Right atrium auricular region (tissue), 2 donors: ENCODE data around the gene QARS1. TPM values are rescaled to one million over a fixed set of nuclear protein-coding genes. Genes with fewer than 3 reads are reported as not detected.

Source experiments
- DNase-seq: peaks from one replicate; pipeline ENCODE4 v3.0.0-alpha.2; 2019; ENCODE audit warnings: low spot score
- H3K27ac ChIP-seq, 2 donors: fragments of 200-600 bp; sonication (generic); 1 replicate in 1 of 2; 2 replicates in 1 of 2; pipeline ENCODE4 v1.5.1; 2016 to 2019
- H3K27me3 ChIP-seq, 2 donors: fragments of 200-600 bp; sonication (generic); one replicate each; pipeline versions ENCODE4 v1.5.1 to v1.6.0; 2017 to 2019
- H3K36me3 ChIP-seq: fragments of 200-600 bp; sonication (generic); one replicate; pipeline ENCODE4 v1.5.1; 2016
- H3K4me1 ChIP-seq, 2 donors: fragments of 200-600 bp; sonication (generic); one replicate each; pipeline versions ENCODE4 v1.5.1 to v1.6.0; 2017 to 2019
- H3K4me3 ChIP-seq, 2 donors: fragments of 200-600 bp; sonication (generic); 1 replicate in 1 of 2; 2 replicates in 1 of 2; pipeline ENCODE4 v1.5.1; 2017 to 2019; ENCODE audit warnings: mild to moderate bottlenecking in 1 of 2, moderate library complexity in 1 of 2
- H3K9me3 ChIP-seq, 2 donors: fragments of 200-600 bp; sonication (generic); one replicate each; pipeline ENCODE4 v1.5.1; 2019
- CTCF ChIP-seq, 2 donors: fragments of 200-600 bp; sonication (generic); IDR thresholded peaks; one replicate each; pipeline ENCODE4 v1.5.1; 2019; ENCODE audit warnings: antibody characterized with exemption in 2 of 2
- total RNA-seq, 2 donors: library from RNA; depleted of rRNA; stranded (reverse); fragments of >200 nt; gene quantifications; one replicate each; pipeline ENCODE4 v1.1.0, GENCODE V29; 2016

The QARS1 gene
- total RNA-seq, 2 donors from 2014 or later, result 118 to 138 TPM

GRCh38 chr3:49122886-49123545, 18.5 kb upstream of the QARS1 start:
- no peaks in the 10 kb centered on the region for H3K27me3 ChIP-seq
- DNase-seq, result no peak

GRCh38 chr3:49122451-49122850, 17.9 kb upstream of the QARS1 start:
- DNase-seq, result no peak
- H3K36me3 ChIP-seq, result peaks cover 78% of the 10 kb centered on the region
- TF ChIP-seq CTCF (IDR thresholded peaks at IDR 0.05), result no peak
- H3K27ac ChIP-seq, result no peak overlapping the region
- H3K27me3 ChIP-seq, result no peaks in the 10 kb centered on the region
- H3K9me3 ChIP-seq, result no peaks in the 10 kb centered on the region
- peaks cover 0 to 20% of the 10 kb centered on the region in 2 donors for H3K4me1 ChIP-seq
- H3K4me3 ChIP-seq, result no peak overlapping the region

More at GRCh38 chr3:49122886-49123545, 18.5 kb upstream of the QARS1 start:
- peaks cover 77% of the 10 kb centered on the region for H3K36me3 ChIP-seq
- H3K4me3 ChIP-seq, result no peak overlapping the region
- no peaks in the 10 kb centered on the region for H3K9me3 ChIP-seq
- no peak for TF ChIP-seq CTCF (IDR thresholded peaks at IDR 0.05)
- peaks cover 0 to 20% of the 10 kb centered on the region in 2 donors for H3K4me1 ChIP-seq
- no peak overlapping the region for H3K27ac ChIP-seq

GRCh38 chr3:49122022-49122421, 17.5 kb upstream of the QARS1 start:
- H3K27ac ChIP-seq, result no peak overlapping the region
- no peak for DNase-seq

GRCh38 chr3:49121132-49121736, 16.7 kb upstream of the QARS1 start:
- DNase-seq, result no peak
- Histone ChIP-seq H3K4me3 (peak overlapping the region; percentile 84 to 96), H3K36me3 (peaks cover 79% of the 10 kb centered on the region), H3K9me3 (no peaks in the 10 kb centered on the region), H3K27ac (peak overlapping the region; percentile 94), H3K27me3 (no peaks in the 10 kb centered on the region), H3K4me1 (peaks cover 0 to 20% of the 10 kb centered on the region in 2 donors)
- TF ChIP-seq CTCF (IDR thresholded peaks at IDR 0.05), result no peak

More at GRCh38 chr3:49122022-49122421, 17.5 kb upstream of the QARS1 start:
- no peak for TF ChIP-seq CTCF (IDR thresholded peaks at IDR 0.05)
- H3K27me3 ChIP-seq, result no peaks in the 10 kb centered on the region
- H3K36me3 ChIP-seq, result peaks cover 79% of the 10 kb centered on the region
- H3K4me1 ChIP-seq, result peaks cover 0 to 20% of the 10 kb centered on the region in 2 donors
- no peak overlapping the region for H3K4me3 ChIP-seq
- no peaks in the 10 kb centered on the region for H3K9me3 ChIP-seq

- DNase-seq, result peak; percentile 95
- peak in 1 of 2 donors; percentile 13 for TF ChIP-seq CTCF (IDR thresholded peaks at IDR 0.05)
- Histone ChIP-seq H3K36me3 (peaks cover 79% of the 10 kb centered on the region), H3K4me1 (peaks cover 0 to 20% of the 10 kb centered on the region in 2 donors), H3K27me3 (no peaks in the 10 kb centered on the region), H3K27ac (peak within 1 kb of the TSS; percentile 94), H3K9me3 (no peaks in the 10 kb centered on the region), H3K4me3 (peak within 1 kb of the TSS; percentile 84 to 96)
Measured at GRCh38 chr3:49120438-49121131, 16.0 kb upstream of the QARS1 start, which contains the start of gene USP19. Gene USP19, minus strand, starts transcription at chr3:49120823. Its CDS starts 1,678 bp downstream, at chr3:49119145.
